HepG2 (cell line): ENCODE data around the gene ADSS1. TPM values are rescaled to one million over a fixed set of nuclear protein-coding genes. Genes with fewer than 3 reads are reported as not detected.

ENCODE experiments used
- AKNA ChIP-seq: sonication (generic); formaldehyde crosslinking; IDR thresholded peaks from 2 replicates; pipeline ENCODE4 v1.4.0; 2020; ENCODE audit warnings: missing genetic modification reagents, borderline replicate concordance
- E2F1 ChIP-seq: sonication (generic); formaldehyde crosslinking; IDR thresholded peaks from 2 replicates; pipeline ENCODE4 v1.5.0; 2020; ENCODE audit warnings: missing genetic modification reagents
- KDM5A ChIP-seq: fragments of 200-600 bp; sonication (generic); IDR thresholded peaks from 2 replicates; pipeline ENCODE4 v1.7.0; 2018; ENCODE audit warnings: antibody characterized with exemption, mild to moderate bottlenecking, low read length, borderline replicate concordance
- KLF9 ChIP-seq: IDR thresholded peaks from 2 replicates; pipeline ENCODE4 v1.6.1; 2016; ENCODE audit warnings: low read depth
- MEIS1 ChIP-seq: sonication (generic); formaldehyde crosslinking; IDR thresholded peaks from 2 replicates; pipeline ENCODE4 v1.9.0; 2021; ENCODE audit warnings: mild to moderate bottlenecking, missing genetic modification reagents, moderate library complexity, borderline replicate concordance
- MYNN ChIP-seq: sonication (generic); formaldehyde crosslinking; IDR thresholded peaks from 2 replicates; pipeline ENCODE4 v1.4.0; 2020; ENCODE audit warnings: mild to moderate bottlenecking, low read depth, missing genetic modification reagents
- NAIF1 ChIP-seq: sonication (generic); formaldehyde crosslinking; IDR thresholded peaks from 2 replicates; pipeline ENCODE4 v1.5.0; 2020; ENCODE audit warnings: mild to moderate bottlenecking, missing genetic modification reagents, borderline replicate concordance
- ZBTB7A ChIP-seq: sonication (generic); formaldehyde crosslinking; IDR thresholded peaks from 2 replicates; pipeline ENCODE4 v1.8.0; 2022; ENCODE audit warnings: mild to moderate bottlenecking, missing genetic modification reagents
- ZNF30 ChIP-seq: sonication (generic); formaldehyde crosslinking; IDR thresholded peaks from 2 replicates; pipeline ENCODE4 v1.5.0; 2020; ENCODE audit warnings: mild to moderate bottlenecking, missing genetic modification reagents
- ZNF382 ChIP-seq: sonication (generic); formaldehyde crosslinking; IDR thresholded peaks from 2 replicates; pipeline ENCODE4 v1.5.0; 2020; ENCODE audit warnings: missing genetic modification reagents, mild to moderate bottlenecking, borderline replicate concordance
- ZNF747 ChIP-seq: sonication (generic); formaldehyde crosslinking; IDR thresholded peaks from 2 replicates; pipeline ENCODE4 v1.8.1; 2023; ENCODE audit warnings: missing genetic modification reagents, mild to moderate bottlenecking, borderline replicate concordance
- polyA plus RNA-seq, 8 experiments: library from polyadenylated mRNA; depleted of rRNA in 3 of 8; stranded (reverse) in 7 of 8; unstranded in 1 of 8; fragments of >200 nt; fragmentation: Illumina TruSeq in 4 of 8; extraction: Trizol in 4 of 8; gene quantifications; 2 replicates each; pipeline versions ENCODE4 v1.2.1 to v1.2.3, GENCODE V29; 2011 to 2016; ENCODE audit warnings: low read depth in 4 of 8, missing spikeins in 1 of 8, mixed read lengths in 1 of 8; ENCODE audit not compliant: insufficient read depth in 1 of 8
- total RNA-seq, 5 experiments: library from RNA; depleted of rRNA; stranded (reverse); fragments of >200 nt; fragmentation: Illumina TruSeq; extraction: Trizol; gene quantifications; 2 replicates each; pipeline ENCODE4 v1.2.3, GENCODE V29; 2016; ENCODE audit warnings: low read depth in 1 of 5
- TF ChIP-seq, protein P1 (sequence below): sonication (generic); formaldehyde crosslinking; IDR thresholded peaks from 2 replicates; pipeline ENCODE4 v1.8.1; 2022; ENCODE audit warnings: low read depth, mild to moderate bottlenecking, missing genetic modification reagents
- TF ChIP-seq, protein P2 (sequence below): IDR thresholded peaks from 2 replicates; pipeline ENCODE4 v1.6.1; 2016; ENCODE audit warnings: mild to moderate bottlenecking, missing biosample characterization, missing genetic modification reagents
- TF ChIP-seq, protein P3 (sequence below): sonication (generic); formaldehyde crosslinking; IDR thresholded peaks from 2 replicates; pipeline ENCODE4 v1.4.0; 2020; ENCODE audit warnings: mild to moderate bottlenecking, missing genetic modification reagents
- TF ChIP-seq, protein P4 (sequence below): sonication (generic); formaldehyde crosslinking; conservative IDR thresholded peaks from 2 replicates; pipeline ENCODE4 v1.4.0; 2020; ENCODE audit warnings: missing genetic modification reagents

ADSS1 gene
- total and polyA plus RNA-seq, 2 of the 13 experiments (the other 11 are each of a cell fraction or from before 2014, with no cell fraction given) = 1.0 to 36.7 TPM

- TF ChIP-seq ZBTB7A (CRISPR knock-in tag) = no peak
- TF ChIP-seq, protein P1, sequence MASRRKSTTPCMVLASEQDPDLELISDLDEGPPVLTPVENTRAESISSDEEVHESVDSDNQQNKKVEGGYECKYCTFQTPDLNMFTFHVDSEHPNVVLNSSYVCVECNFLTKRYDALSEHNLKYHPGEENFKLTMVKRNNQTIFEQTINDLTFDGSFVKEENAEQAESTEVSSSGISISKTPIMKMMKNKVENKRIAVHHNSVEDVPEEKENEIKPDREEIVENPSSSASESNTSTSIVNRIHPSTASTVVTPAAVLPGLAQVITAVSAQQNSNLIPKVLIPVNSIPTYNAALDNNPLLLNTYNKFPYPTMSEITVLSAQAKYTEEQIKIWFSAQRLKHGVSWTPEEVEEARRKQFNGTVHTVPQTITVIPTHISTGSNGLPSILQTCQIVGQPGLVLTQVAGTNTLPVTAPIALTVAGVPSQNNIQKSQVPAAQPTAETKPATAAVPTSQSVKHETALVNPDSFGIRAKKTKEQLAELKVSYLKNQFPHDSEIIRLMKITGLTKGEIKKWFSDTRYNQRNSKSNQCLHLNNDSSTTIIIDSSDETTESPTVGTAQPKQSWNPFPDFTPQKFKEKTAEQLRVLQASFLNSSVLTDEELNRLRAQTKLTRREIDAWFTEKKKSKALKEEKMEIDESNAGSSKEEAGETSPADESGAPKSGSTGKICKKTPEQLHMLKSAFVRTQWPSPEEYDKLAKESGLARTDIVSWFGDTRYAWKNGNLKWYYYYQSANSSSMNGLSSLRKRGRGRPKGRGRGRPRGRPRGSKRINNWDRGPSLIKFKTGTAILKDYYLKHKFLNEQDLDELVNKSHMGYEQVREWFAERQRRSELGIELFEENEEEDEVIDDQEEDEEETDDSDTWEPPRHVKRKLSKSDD (CRISPR knock-in tag) = no peak
- TF ChIP-seq, protein P2, sequence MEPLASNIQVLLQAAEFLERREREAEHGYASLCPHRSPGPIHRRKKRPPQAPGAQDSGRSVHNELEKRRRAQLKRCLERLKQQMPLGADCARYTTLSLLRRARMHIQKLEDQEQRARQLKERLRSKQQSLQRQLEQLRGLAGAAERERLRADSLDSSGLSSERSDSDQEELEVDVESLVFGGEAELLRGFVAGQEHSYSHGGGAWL (CRISPR knock-in tag) = no peak
- TF ChIP-seq ZNF30 = no peak
- no peak for TF ChIP-seq MYNN (CRISPR knock-in tag)
- no peak for TF ChIP-seq ZNF382 (CRISPR knock-in tag)
- no peak; the same call in 1 of the 2 replicates for TF ChIP-seq E2F1 (CRISPR knock-in tag)
- TF ChIP-seq, protein P3, sequence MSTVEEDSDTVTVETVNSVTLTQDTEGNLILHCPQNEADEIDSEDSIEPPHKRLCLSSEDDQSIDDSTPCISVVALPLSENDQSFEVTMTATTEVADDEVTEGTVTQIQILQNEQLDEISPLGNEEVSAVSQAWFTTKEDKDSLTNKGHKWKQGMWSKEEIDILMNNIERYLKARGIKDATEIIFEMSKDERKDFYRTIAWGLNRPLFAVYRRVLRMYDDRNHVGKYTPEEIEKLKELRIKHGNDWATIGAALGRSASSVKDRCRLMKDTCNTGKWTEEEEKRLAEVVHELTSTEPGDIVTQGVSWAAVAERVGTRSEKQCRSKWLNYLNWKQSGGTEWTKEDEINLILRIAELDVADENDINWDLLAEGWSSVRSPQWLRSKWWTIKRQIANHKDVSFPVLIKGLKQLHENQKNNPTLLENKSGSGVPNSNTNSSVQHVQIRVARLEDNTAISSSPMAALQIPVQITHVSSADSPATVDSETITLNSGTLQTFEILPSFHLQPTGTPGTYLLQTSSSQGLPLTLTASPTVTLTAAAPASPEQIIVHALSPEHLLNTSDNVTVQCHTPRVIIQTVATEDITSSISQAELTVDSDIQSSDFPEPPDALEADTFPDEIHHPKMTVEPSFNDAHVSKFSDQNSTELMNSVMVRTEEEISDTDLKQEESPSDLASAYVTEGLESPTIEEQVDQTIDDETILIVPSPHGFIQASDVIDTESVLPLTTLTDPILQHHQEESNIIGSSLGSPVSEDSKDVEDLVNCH (CRISPR knock-in tag) = no peak
- TF ChIP-seq, protein P4, sequence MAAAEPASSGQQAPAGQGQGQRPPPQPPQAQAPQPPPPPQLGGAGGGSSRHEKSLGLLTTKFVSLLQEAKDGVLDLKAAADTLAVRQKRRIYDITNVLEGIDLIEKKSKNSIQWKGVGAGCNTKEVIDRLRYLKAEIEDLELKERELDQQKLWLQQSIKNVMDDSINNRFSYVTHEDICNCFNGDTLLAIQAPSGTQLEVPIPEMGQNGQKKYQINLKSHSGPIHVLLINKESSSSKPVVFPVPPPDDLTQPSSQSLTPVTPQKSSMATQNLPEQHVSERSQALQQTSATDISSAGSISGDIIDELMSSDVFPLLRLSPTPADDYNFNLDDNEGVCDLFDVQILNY = no peak
- TF ChIP-seq KLF9 (CRISPR knock-in tag) = no peak; the same call in 1 of the 2 replicates
- no peak for TF ChIP-seq AKNA
- 0 out of 2 replicates have a peak, but pooled peaks have one; percentile 16 for TF ChIP-seq ZNF747
- TF ChIP-seq MEIS1 (CRISPR knock-in tag) = no peak
- no peak; the same call in 1 of the 2 replicates for TF ChIP-seq KDM5A
- no peak for TF ChIP-seq NAIF1 (CRISPR knock-in tag)
Observed at GRCh38 chr14:104766863-104767633, 43.0 kb downstream of the ADSS1 start (continued).
